GM21515 (cell line): Measurements from ENCODE around the gene LAG3.

Experiments
- ATAC-seq: cut with Tn5 transposase; IDR thresholded peaks from one replicate; pipeline ENCODE4 v1.9.1; 2021; ENCODE audit not compliant: unreplicated experiment

The LAG3 gene

GRCh38 chr12:6821591-6822425 lies 49.5 kb downstream of the LAG3 start, which contains the start of gene GPR162:
TSS of gene GPR162 (plus strand) at chr12:6821821. CDS start at chr12:6823899, 2,078 bp downstream.
- ATAC-seq: no peak

GRCh38 chr12:6822426-6823135 lies 50.3 kb downstream of the LAG3 start:
- no peak for ATAC-seq

GRCh38 chr12:6823182-6824084 lies 51.1 kb downstream of the LAG3 start:
- ATAC-seq: no peak

GRCh38 chr12:6824085-6824775 lies 51.9 kb downstream of the LAG3 start:
- ATAC-seq: no peak

GRCh38 chr12:6824901-6825381 lies 52.6 kb downstream of the LAG3 start:
- ATAC-seq: no peak

GRCh38 chr12:6825398-6826124 lies 53.2 kb downstream of the LAG3 start:
- no peak for ATAC-seq

GRCh38 chr12:6826125-6826733 lies 53.9 kb downstream of the LAG3 start:
- ATAC-seq: no peak

- ATAC-seq: no peak
Observed at GRCh38 chr12:6826734-6827436, 54.6 kb downstream of the LAG3 start.

GRCh38 chr12:6827437-6827911 lies 55.2 kb downstream of the LAG3 start:
- ATAC-seq: no peak
